Osteocyte (in vitro differentiated cells): ENCODE results near the gene DDX41. TPM values are rescaled to one million over a fixed set of nuclear protein-coding genes. Genes with fewer than 3 reads are reported as not detected.

ENCODE experiments used
- DNase-seq: peaks from one replicate; pipeline ENCODE4 v3.0.0; 2021; ENCODE audit warnings: mixed read lengths; ENCODE audit not compliant: unreplicated experiment; ENCODE audit errors: extremely low spot score
- H3K27ac Mint-ChIP-seq: one replicate; pipeline ENCODE4 v1.8.0; 2021; ENCODE audit warnings: mild to moderate bottlenecking, mixed read lengths; ENCODE audit not compliant: unreplicated experiment
- H3K27me3 Mint-ChIP-seq: one replicate; pipeline ENCODE4 v1.8.0; 2021; ENCODE audit warnings: mixed read lengths; ENCODE audit not compliant: unreplicated experiment
- H3K36me3 Mint-ChIP-seq: one replicate; pipeline ENCODE4 v1.8.0; 2021; ENCODE audit warnings: mixed read lengths; ENCODE audit not compliant: unreplicated experiment
- H3K4me1 Mint-ChIP-seq: one replicate; pipeline ENCODE4 v1.8.0; 2021; ENCODE audit warnings: mixed read lengths; ENCODE audit not compliant: unreplicated experiment
- H3K4me3 Mint-ChIP-seq: one replicate; pipeline ENCODE4 v1.8.0; 2021; ENCODE audit warnings: mild to moderate bottlenecking, moderate library complexity, mixed read lengths; ENCODE audit not compliant: unreplicated experiment
- H3K9me3 Mint-ChIP-seq: one replicate; pipeline ENCODE4 v1.8.0; 2021; ENCODE audit warnings: mixed read lengths; ENCODE audit not compliant: unreplicated experiment
- total RNA-seq: library from RNA; stranded (reverse); gene quantifications from 2 replicates; pipeline ENCODE4 v1.2.1, GENCODE V29; 2021
- TF ChIP-seq, protein P1 (sequence below): fragments of 200-600 bp; sonication (generic); IDR thresholded peaks from 2 replicates; pipeline ENCODE4 v1.5.0; 2021; ENCODE audit warnings: antibody characterized with exemption, mild to moderate bottlenecking, moderate library complexity

DDX41 gene
- total RNA-seq, 1 donor from 2014 or later, result 83.1 TPM

DNA sequence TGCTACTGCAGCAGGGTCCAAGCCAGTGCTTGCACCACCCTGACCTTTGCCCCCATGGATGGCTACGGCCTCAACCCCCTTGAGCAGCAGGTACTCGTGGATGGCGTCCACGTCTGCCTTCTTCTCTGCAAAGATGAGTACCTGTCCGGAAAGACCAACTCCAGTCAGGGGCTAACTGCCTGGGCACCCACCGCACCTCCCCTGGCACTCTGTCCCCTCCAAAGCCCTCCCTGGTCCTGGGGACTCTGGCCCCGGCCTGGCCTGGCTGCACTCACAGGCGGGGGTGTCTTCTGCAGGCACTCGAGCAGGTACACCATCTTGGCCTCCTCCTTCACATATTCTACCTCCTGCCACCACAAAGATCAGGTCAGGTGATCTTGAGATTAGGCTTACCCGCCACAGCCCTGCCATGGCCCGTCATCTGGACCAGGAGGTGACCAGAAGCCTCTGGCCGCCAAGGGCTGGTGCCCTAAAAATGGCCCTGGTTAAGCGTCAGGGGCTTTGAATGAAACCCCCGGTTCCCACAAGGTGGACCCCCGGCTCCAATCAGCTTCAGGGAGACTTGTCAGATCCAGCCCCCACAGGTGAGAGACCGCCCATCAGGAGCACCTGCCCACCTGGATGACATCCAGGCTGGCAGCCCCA, 3.9 kb downstream of the DDX41 start:
- DNase-seq, result no peak
- H3K4me3 Mint-ChIP-seq, result no peak overlapping the region
- no peak overlapping the region for H3K27ac Mint-ChIP-seq
- peaks cover 22% of the 10 kb centered on the region for H3K4me1 Mint-ChIP-seq
- H3K27me3 Mint-ChIP-seq, result no peaks in the 10 kb centered on the region
- H3K36me3 Mint-ChIP-seq, result peaks cover 20% of the 10 kb centered on the region
- TF ChIP-seq, protein P1, sequence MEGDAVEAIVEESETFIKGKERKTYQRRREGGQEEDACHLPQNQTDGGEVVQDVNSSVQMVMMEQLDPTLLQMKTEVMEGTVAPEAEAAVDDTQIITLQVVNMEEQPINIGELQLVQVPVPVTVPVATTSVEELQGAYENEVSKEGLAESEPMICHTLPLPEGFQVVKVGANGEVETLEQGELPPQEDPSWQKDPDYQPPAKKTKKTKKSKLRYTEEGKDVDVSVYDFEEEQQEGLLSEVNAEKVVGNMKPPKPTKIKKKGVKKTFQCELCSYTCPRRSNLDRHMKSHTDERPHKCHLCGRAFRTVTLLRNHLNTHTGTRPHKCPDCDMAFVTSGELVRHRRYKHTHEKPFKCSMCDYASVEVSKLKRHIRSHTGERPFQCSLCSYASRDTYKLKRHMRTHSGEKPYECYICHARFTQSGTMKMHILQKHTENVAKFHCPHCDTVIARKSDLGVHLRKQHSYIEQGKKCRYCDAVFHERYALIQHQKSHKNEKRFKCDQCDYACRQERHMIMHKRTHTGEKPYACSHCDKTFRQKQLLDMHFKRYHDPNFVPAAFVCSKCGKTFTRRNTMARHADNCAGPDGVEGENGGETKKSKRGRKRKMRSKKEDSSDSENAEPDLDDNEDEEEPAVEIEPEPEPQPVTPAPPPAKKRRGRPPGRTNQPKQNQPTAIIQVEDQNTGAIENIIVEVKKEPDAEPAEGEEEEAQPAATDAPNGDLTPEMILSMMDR, result no peak
- H3K9me3 Mint-ChIP-seq, result no peaks in the 10 kb centered on the region

DNA sequence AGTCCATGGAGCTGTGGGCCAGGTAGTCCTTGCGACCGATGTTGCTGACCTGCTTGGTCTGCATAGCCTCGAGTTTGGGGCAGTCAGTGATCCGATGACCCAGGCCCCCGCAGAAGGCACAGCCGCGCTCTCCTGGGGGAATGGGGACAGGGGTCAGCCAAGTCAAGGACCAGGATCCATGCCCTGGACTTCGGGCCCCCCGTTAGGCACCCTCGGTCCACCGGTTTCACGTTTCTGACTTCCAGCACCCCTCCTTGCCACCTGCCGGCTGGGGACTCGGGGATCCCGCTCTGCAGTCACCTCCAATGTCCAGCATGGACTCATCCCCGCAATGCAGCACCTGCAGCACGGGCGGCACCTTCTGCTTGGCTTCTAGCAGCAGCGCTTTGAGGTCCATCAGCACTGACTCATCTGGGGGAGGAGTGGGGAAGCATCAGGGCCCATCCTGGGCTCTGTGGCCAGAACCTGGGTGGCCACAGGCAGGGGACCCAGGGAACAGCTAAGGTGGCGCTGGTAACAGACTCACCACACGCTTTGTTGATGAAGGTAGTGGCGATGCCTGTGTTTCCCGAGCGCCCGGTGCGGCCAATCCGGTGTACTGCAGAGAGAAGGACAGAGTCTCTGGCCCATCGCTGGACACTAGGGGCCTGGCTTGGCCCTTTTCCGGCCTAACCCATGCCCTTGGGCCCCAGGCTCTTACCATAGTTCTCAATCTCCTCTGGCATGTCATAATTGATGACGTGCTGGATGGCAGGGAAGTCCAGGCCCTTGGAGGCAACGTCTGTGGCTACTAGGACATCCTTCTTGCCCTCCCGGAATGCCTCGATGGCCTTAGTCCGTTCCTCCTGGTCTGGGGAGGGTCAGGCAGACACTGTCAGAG, 4.7 kb downstream of the DDX41 start:
- Mint-ChIP-seq H3K27ac (no peak overlapping the region), H3K36me3 (peaks cover 20% of the 10 kb centered on the region), H3K9me3 (no peaks in the 10 kb centered on the region), H3K4me3 (no peak overlapping the region), H3K4me1 (peaks cover 19% of the 10 kb centered on the region), H3K27me3 (no peaks in the 10 kb centered on the region)
- no peak for DNase-seq
- TF ChIP-seq, protein P1, result no peak

DNA sequence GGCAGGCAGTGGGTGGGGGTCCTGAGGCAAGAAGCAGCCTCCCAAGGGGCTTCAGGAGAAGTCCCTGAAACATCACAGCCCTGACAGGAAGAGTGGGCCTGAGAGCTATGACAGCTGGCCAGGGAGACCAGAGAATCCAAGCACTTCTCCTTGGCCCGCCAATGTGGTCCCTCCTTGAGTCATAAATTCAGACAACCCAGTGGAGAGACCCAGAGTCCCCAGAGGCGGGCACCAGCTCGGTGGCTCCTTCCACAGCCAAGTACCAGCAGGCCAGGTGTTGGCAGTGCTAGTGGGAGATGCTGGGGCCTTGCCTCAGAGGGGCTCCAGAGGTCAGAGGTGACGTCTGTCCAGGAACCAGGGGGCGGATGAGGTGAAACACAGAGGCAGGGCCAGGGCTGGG, 5.6 kb downstream of the DDX41 start:
- Mint-ChIP-seq H3K4me1 (peaks cover 13% of the 10 kb centered on the region), H3K27me3 (no peaks in the 10 kb centered on the region), H3K27ac (no peak overlapping the region), H3K9me3 (no peaks in the 10 kb centered on the region), H3K36me3 (peaks cover 20% of the 10 kb centered on the region), H3K4me3 (no peak overlapping the region)
- DNase-seq, result no peak
- TF ChIP-seq, protein P1, result no peak

DNA sequence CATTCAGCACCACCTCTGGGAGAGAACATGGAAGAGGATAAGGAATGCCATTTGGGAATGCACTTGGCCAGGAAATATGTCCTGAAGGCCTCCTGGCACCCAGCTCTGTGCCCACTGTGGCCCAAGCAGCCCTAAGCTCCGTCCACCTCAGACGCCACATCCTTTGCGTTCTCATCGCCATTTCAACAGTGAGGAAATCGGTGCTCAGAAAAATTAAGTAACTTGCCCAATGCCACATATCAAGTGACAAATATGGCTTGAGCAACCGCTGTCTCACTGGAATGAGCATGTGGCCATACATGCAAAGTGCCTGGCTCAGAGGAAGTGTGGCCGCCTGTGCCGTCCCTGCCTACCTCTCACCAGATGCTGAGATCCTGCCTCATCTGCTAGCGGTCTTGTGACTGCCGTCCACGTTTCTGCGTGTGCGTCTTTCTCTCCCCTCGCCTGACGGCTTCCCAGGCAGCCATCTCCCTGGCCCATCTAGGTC, 6.2 kb downstream of the DDX41 start:
- TF ChIP-seq, protein P1, result no peak
- DNase-seq, result no peak
- H3K27ac Mint-ChIP-seq, result no peak overlapping the region
- H3K9me3 Mint-ChIP-seq, result no peaks in the 10 kb centered on the region
- H3K36me3 Mint-ChIP-seq, result peaks cover 18% of the 10 kb centered on the region
- no peaks in the 10 kb centered on the region for H3K27me3 Mint-ChIP-seq
- no peak overlapping the region for H3K4me3 Mint-ChIP-seq
- peaks cover 8% of the 10 kb centered on the region for H3K4me1 Mint-ChIP-seq

DNA sequence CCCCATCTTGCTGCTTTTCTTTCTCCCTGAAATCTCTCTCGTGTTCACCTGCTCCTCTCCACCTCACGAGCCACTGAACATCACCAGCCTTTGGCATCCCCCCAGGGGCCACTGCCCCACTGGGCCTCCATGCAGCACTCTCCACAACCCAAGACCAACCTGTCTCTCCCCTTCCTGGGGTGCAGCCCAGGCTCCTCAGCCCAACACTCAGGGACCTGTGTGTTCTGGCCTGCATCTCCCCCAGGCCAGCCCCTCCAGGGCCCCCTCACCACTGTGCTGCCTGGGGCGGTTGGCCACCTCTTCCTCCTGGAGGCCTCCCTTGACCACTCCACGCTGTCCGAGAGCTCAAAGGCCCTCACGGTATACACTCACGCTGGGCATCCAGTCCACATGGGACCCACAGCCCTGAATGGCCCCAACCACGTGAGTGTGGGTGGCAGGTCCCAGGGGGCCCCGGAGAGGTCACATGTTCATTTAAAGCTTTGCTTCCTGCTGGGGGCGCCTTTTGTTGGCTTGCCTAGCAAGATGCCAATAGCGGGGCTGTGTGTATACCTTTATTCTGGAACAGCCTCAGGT, 6.7 kb downstream of the DDX41 start:
- H3K27me3 Mint-ChIP-seq, result no peaks in the 10 kb centered on the region
- no peak overlapping the region for H3K4me3 Mint-ChIP-seq
- H3K4me1 Mint-ChIP-seq, result peaks cover 2% of the 10 kb centered on the region
- no peak for DNase-seq
- no peaks in the 10 kb centered on the region for H3K9me3 Mint-ChIP-seq
- peaks cover 13% of the 10 kb centered on the region for H3K36me3 Mint-ChIP-seq
- TF ChIP-seq, protein P1, result no peak
- H3K27ac Mint-ChIP-seq, result no peak overlapping the region
